ENCODE measurements around the gene CLEC18B.
"Not testable (repeated sequence)": the region's sequence is repeated elsewhere in the genome, so short reads cannot be mapped to it uniquely, and the experiment has no call there.

CLEC18B gene

GRCh38 chr16:74438492-74438979 is 17.3 kb upstream of the CLEC18B start:
- H3K27ac ChIP-seq, result no peak overlapping the region
- TF ChIP-seq, protein P1, sequence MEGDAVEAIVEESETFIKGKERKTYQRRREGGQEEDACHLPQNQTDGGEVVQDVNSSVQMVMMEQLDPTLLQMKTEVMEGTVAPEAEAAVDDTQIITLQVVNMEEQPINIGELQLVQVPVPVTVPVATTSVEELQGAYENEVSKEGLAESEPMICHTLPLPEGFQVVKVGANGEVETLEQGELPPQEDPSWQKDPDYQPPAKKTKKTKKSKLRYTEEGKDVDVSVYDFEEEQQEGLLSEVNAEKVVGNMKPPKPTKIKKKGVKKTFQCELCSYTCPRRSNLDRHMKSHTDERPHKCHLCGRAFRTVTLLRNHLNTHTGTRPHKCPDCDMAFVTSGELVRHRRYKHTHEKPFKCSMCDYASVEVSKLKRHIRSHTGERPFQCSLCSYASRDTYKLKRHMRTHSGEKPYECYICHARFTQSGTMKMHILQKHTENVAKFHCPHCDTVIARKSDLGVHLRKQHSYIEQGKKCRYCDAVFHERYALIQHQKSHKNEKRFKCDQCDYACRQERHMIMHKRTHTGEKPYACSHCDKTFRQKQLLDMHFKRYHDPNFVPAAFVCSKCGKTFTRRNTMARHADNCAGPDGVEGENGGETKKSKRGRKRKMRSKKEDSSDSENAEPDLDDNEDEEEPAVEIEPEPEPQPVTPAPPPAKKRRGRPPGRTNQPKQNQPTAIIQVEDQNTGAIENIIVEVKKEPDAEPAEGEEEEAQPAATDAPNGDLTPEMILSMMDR (conservative IDR thresholded peaks at IDR 0.05), result no peak

DNA sequence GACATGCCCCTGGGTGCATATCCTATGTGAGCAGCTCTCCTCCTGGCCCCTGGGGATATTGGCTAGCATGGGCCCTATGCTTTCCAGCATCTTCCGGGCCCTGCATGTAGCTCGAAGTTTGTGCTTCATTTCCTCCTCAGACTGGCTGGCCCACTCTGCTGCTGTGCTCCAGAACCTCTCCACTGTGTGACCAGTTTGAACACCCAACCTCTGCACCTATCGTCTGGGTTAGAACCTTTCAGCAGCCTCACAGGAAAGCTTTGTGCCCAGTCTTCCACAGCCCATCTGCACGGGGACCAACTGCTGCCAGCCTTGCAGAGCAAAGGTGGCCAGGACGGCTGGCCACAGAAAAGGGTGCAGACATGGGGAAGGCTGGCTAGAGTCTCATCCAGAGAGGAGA is 10.2 kb upstream of the CLEC18B start:
- TF ChIP-seq, protein P1 (conservative IDR thresholded peaks at IDR 0.05), result no peak
- H3K27ac ChIP-seq, result no peak overlapping the region

DNA sequence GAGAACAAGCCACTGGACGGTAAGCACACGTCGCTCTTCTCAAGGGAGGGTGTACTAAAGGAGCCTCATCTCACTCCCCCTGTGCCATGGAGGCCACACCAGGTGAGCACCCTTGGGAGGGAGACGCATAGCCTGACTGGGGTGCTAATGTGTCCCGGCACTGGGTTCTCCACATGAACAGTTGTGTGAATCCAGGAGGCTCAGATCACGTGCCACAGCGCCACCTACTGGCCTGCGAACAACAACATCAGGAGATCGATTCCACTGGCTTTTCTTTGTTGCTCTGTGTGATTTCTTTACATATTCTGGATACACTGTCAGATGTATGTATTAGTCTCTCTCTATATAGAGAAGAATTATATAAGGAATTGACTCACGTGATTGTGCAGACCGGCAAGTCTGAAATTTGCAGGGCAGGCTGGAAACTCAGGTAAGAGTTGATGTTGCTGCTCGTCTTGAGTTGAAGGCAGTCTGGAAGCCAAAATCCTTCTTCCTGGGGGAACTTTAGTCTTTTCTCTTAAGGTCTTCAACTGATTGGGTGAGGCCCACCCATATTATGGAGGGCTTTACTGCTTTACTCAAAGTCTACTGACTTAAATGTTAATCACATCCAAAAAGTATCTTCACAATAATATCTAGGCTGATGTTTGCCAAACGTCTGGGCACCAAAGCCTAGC is 8.9 kb upstream of the CLEC18B start:
- not testable (repeated sequence) for H3K27ac ChIP-seq
- TF ChIP-seq, protein P1 (conservative IDR thresholded peaks at IDR 0.05), result peak; percentile 74

GRCh38 chr16:74428493-74428892 is 7.2 kb upstream of the CLEC18B start:
- H3K27ac ChIP-seq, result not testable (repeated sequence)

- H3K27ac ChIP-seq, result not testable (repeated sequence)
Measured at GRCh38 chr16:74425751-74426150, 4.5 kb upstream of the CLEC18B start.

DNA sequence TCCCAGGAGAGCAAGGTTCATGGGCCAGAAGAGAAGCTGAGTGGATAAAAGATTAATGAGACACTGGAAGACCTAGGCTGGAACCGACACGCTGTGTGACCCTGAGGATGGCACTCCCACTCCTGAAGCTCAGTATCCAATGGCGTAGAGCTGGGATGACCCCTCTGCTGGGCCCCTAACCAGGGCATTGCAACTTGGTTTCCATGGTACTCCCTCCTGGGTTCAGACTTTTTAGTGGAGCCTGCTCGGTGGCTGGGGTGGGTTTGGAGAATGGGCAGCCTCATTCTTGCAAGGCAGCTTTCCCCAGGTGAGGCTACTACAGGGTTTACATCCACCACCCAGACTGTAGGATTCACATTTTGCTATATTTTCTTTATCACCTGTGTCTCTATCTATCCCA is 2.4 kb upstream of the CLEC18B start:
- H3K27ac ChIP-seq, result not testable (repeated sequence)

GRCh38 chr16:74422086-74422485 is 808 bp upstream of the CLEC18B start:
- H3K27ac ChIP-seq, result not testable (repeated sequence)

DNA sequence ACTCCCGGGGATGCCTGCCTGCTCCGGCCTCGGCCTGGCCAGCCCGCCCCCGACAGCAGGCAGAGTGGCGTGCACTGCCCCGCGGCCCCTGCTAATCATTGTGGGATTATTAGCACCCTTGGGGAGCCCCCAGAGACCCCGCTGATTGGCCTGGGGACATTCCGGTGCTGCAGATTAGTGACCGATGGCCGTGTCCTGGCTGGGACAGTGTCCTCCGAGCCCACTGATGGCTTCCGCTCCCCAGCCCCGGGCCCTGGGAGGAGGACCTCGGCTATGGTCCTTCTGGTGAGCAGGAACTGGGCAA is 156 bp upstream of the CLEC18B start:
- H3K27ac ChIP-seq, result not testable (repeated sequence)

DNA sequence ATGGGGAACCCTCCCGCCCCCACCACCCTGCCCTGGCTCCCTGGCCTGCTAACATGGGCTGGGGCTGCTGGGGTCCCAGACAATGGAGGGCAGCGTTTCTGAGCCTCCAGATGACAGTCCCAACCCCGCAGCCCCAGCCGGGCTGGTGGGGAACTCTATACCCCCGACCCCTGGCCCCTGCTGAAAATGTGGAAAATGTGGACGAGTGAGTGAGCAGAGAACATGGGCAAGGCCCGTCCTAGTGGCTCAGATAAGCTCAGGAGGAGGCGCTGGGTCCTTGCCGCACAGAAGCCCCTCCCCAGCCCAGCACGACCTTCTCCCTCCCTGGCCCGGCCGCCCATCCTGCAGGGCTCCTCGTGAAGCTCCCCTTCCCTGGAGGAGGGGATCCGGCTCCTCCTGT is 1.5 kb downstream of the CLEC18B start:
- H3K27ac ChIP-seq, result not testable (repeated sequence)

GRCh38 chr16:74417897-74418296 is 3.4 kb downstream of the CLEC18B start:
- not testable (repeated sequence) for H3K27ac ChIP-seq

DNA sequence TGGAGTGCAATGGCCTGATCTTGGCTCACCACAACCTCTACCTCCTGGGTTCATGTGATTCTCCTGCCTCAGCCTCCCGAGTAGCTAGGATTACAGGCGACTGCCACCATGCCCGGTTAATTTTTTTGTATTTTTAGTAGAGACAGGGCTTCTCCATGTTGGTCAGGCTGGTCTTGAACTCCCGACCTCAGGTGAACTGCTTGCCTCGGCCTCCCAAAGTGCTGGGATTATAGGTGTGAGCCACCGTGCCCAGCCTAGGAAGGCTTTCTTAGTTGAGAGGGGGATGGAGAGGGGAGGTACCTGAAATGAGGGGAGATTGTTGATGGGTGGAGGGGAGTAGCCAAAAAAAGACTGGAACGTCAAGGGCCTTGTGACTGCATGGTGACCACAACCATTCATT is 7.4 kb downstream of the CLEC18B start:
- not testable (repeated sequence) for H3K27ac ChIP-seq

- not testable (repeated sequence) for H3K27ac ChIP-seq
Measured at GRCh38 chr16:74413485-74413884, 7.8 kb downstream of the CLEC18B start.

DNA sequence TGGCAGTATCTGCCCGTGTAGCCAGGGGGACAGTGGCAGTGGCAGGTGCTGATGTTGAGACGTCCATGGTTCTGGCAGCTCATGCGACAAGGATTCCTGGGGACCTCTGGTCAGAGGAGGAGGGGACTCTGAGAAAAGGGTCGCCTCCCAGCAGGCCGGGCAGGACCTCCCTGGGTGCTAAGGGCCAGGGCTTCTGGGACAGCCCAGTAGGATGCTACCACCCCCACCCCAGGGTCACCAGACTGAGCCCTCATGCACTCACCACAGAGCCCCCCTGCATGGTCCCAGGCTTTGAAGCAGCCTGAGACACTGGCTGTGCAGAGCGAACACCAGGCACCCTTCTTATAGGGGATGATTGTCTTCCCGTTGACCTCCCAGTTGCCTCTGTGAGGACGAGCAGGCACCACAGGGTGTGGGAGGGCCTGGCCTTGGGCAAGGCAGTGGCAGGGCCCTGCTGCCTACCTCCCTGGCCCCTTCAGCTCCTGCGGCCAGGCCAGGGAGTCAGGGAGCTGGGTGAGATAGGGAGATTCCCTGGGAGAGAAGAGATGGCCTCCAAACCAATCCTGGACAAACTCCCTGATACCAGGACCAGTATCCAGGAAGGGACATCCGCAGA is 8.4 kb downstream of the CLEC18B start:
- not testable (repeated sequence) for H3K27ac ChIP-seq

DNA sequence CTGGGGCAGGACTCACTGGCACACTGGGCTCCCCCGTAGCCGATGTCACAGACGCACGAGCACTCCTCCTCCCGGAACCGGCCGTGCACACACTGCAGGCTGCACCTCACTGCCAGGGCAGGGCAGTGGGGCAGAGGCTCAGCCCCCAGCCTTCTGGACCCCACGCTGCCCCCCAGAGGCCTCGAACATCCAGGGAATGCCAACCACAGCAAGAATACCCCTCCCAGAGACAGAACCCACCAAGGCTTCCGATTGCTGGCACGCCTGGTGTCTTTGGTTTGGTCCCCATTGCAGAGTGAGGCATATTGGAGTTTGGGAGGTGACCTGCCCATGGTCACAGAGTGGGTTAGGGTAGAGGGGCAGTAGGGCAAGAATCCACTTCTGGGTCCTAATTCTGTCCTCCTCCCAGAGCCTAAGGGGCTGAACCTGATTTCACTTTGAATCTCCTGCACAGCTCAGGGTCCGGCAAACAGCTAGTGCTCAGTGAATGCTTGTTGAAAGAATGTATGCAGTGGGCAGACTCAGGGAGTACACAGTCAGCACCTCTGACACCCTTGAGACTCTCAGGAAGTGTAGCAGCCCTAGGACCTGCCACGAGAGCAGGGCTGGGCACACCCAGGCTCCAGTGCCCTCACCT is 9.0 kb downstream of the CLEC18B start:
- not testable (repeated sequence) for H3K27ac ChIP-seq

- H3K27ac ChIP-seq, result not testable (repeated sequence)
Measured at GRCh38 chr16:74410981-74411380, 10.3 kb downstream of the CLEC18B start.

DNA sequence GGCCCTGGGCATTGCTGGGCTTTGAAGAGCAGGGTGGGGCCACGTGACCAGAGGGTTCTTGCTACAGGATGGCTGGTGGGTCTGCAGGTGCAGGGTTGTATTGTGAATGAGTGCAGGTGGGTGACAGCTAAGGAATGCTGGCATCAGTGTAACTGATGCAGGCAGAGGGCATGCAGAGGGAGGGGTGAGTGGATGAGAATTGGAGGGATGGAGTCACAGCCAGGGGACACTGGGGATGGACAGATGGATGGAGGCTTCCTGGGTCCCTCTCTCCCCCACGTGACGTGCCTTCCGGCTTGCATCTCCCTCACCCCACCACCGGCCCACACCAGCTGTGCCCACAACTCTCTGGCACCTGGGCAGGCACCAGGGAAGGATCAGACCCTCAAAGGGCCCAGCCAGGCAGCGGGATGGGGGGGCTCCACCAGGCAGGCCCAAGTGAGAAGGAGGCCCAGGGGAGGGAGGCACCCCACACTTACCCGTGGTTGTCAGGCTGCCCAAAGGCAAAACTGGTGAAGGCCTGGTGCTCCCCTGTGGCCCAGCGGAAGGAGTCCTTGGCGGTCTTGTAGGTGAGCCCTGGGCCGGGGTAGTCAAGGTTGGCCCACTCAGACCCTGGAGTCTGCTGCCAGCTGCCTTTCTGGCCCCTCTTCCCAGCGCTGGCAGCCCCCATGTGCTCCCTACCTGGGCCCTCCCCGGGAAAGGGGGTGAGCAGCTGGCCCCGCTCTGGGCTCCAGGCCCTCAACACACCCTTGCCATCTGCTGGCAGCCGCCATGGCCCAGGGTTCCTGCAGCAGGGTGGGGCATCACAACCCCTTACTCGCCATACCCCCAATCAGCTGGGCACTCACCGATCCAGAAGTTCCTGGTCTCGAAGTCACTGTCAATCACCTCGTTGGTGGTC is 11.0 kb downstream of the CLEC18B start:
- not testable (repeated sequence) for H3K27ac ChIP-seq

DNA sequence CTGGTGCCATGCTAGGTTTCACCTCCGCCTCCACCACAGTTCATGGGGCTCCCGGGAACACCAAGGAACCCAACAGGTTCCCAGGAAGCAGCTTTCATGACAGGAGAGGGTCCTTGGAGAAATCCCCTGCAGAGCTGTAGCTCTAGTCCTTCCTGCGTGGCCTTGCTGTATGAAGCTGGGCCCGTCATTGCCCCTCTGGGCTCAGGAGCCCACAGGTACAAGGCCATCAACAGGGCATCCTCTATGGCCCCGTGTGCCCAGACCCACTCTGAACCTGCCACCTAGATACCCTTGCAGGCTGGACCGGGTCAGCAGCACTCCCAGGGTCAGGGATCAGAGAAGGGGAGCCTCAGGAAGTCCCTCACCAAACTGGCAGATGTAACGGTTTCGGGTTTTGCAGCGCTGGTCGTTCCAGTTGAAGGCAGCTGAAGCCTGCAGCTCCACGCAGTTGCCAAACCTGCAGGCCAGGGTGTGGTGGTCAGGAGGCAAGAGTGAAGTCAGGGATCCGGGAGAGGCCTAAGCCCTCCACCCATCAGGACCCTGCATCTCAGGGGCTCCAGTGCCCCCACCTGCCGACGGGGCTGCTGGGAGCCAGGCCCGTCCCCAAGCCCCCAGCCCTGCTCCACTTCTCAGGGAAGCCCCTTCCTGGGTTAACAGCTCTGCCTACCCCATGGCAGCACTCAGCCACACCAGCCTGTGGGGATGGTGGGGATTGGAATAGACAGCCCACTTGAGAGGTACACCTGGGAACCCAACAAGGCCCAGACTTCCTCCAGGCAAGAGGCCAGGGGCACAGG is 11.9 kb downstream of the CLEC18B start:
- H3K27ac ChIP-seq, result not testable (repeated sequence)

All from VCaP (cell line).